SK-N-SH treated with all-trans-retinoic acid at 6 μM for 48 hours (cell line): ENCODE data around the gene ATP8A2.

Experiments
- ATAC-seq: fragments of 200-7000 bp; cut with Tn5 transposase; 3 replicates; pipeline ENCODE4 v1.9.1; 2020; ENCODE audit warnings: mild to moderate bottlenecking, moderate library complexity
- ARNTL ChIP-seq: fragments of 450-650 bp; formaldehyde crosslinking; IDR thresholded peaks from 2 replicates; pipeline ENCODE4 v1.5.0; 2020; ENCODE audit warnings: low read depth, mild to moderate bottlenecking, moderate library complexity, borderline replicate concordance
- BACH2 ChIP-seq: fragments of 250-450 bp; sonication (Bioruptor Pico); IDR thresholded peaks from 2 replicates; pipeline ENCODE4 v1.9.0; 2021; ENCODE audit warnings: mild to moderate bottlenecking, borderline replicate concordance
- CSDC2 ChIP-seq: fragments of 250-450 bp; sonication (Bioruptor Pico); IDR thresholded peaks from 2 replicates; pipeline ENCODE4 v1.5.0; 2020; ENCODE audit warnings: mild to moderate bottlenecking, moderate library complexity
- ESRRG ChIP-seq: fragments of 250-450 bp; sonication (Bioruptor Pico); IDR thresholded peaks from 2 replicates; pipeline ENCODE4 v1.6.1; 2021; ENCODE audit warnings: mild to moderate bottlenecking
- GLIS3 ChIP-seq: fragments of 250-450 bp; sonication (Bioruptor Pico); IDR thresholded peaks from 2 replicates; pipeline ENCODE4 v1.5.0; 2020; ENCODE audit warnings: mild to moderate bottlenecking, moderate library complexity
- ISL1 ChIP-seq: fragments of 250-450 bp; sonication (Bioruptor Pico); IDR thresholded peaks from 2 replicates; pipeline ENCODE4 v2.1.2; 2022; ENCODE audit warnings: mild to moderate bottlenecking, moderate library complexity
- OSR1 ChIP-seq: fragments of 250-450 bp; sonication (Bioruptor Pico); IDR thresholded peaks from 2 replicates; pipeline ENCODE4 v1.8.0; 2022; ENCODE audit warnings: moderate library complexity, mild to moderate bottlenecking, inconsistent platforms
- PPARA ChIP-seq: fragments of 250-450 bp; sonication (Bioruptor Pico); IDR thresholded peaks from 2 replicates; pipeline ENCODE4 v1.5.0; 2020; ENCODE audit warnings: mild to moderate bottlenecking, borderline replicate concordance
- RARB ChIP-seq: fragments of 250-450 bp; sonication (Bioruptor Pico); IDR thresholded peaks from 2 replicates; pipeline ENCODE4 v1.8.0; 2021; ENCODE audit warnings: mild to moderate bottlenecking, moderate library complexity
- SNAI2 ChIP-seq: fragments of 250-450 bp; sonication (Bioruptor Pico); IDR thresholded peaks from 2 replicates; pipeline ENCODE4 v1.5.0; 2020; ENCODE audit warnings: mild to moderate bottlenecking, moderate library complexity
- TCF4 ChIP-seq: fragments of 250-450 bp; sonication (Bioruptor Pico); IDR thresholded peaks from 2 replicates; pipeline ENCODE4 v1.8.0; 2021; ENCODE audit warnings: mild to moderate bottlenecking, moderate library complexity, borderline replicate concordance
- TOX ChIP-seq: fragments of 250-450 bp; sonication (Bioruptor Pico); IDR thresholded peaks from 2 replicates; pipeline ENCODE4 v1.8.0; 2021; ENCODE audit warnings: mild to moderate bottlenecking, moderate library complexity, borderline replicate concordance
- ZC3H10 ChIP-seq: fragments of 250-450 bp; sonication (Bioruptor Pico); IDR thresholded peaks from 2 replicates; pipeline ENCODE4 v1.5.1; 2021; ENCODE audit warnings: mild to moderate bottlenecking, moderate library complexity
- ZFP3 ChIP-seq: fragments of 250-450 bp; sonication (Bioruptor Pico); IDR thresholded peaks from 2 replicates; pipeline ENCODE4 v1.5.0; 2020; ENCODE audit warnings: mild to moderate bottlenecking, moderate library complexity
- ZFP30 ChIP-seq: fragments of 450-650 bp; formaldehyde crosslinking; IDR thresholded peaks from 2 replicates; pipeline ENCODE4 v1.5.0; 2022; ENCODE audit warnings: mild to moderate bottlenecking, moderate library complexity
- ZNF565 ChIP-seq: fragments of 450-650 bp; formaldehyde crosslinking; conservative IDR thresholded peaks from 2 replicates; pipeline ENCODE4 v1.5.0; 2020; ENCODE audit warnings: low read depth, mild to moderate bottlenecking, moderate library complexity
- ZNF70 ChIP-seq: fragments of 450-650 bp; formaldehyde crosslinking; IDR thresholded peaks from 2 replicates; pipeline ENCODE4 v1.5.0; 2020; ENCODE audit warnings: mild to moderate bottlenecking, moderate library complexity
- ZNF8 ChIP-seq: fragments of 450-650 bp; formaldehyde crosslinking; IDR thresholded peaks from 2 replicates; pipeline ENCODE4 v1.5.0; 2020; ENCODE audit warnings: mild to moderate bottlenecking, moderate library complexity
- TF ChIP-seq, protein P1 (sequence below): fragments of 250-450 bp; sonication (Bioruptor Pico); IDR thresholded peaks from 2 replicates; pipeline ENCODE4 v1.8.0; 2021; ENCODE audit warnings: low read depth, mild to moderate bottlenecking, moderate library complexity, borderline replicate concordance
- TF ChIP-seq, protein P2 (sequence below): fragments of 250-450 bp; sonication (Bioruptor Pico); IDR thresholded peaks from 2 replicates; pipeline ENCODE4 v1.5.0; 2020; ENCODE audit warnings: mild to moderate bottlenecking, moderate library complexity
- TF ChIP-seq, protein P3 (sequence below): fragments of 250-450 bp; sonication (Bioruptor Pico); IDR thresholded peaks from 2 replicates; pipeline ENCODE4 v1.5.1; 2020; ENCODE audit warnings: low read depth, mild to moderate bottlenecking, moderate library complexity
- TF ChIP-seq, protein P4 (sequence below): fragments of 250-450 bp; sonication (Bioruptor Pico); IDR thresholded peaks from 2 replicates; pipeline ENCODE4 v1.8.0; 2020; ENCODE audit warnings: mild to moderate bottlenecking, moderate library complexity, borderline replicate concordance
- TF ChIP-seq, protein P5 (sequence below): fragments of 250-450 bp; sonication (Bioruptor Pico); IDR thresholded peaks from 2 replicates; pipeline ENCODE4 v1.5.1; 2021; ENCODE audit warnings: mild to moderate bottlenecking, moderate library complexity

ATP8A2 gene

DNA sequence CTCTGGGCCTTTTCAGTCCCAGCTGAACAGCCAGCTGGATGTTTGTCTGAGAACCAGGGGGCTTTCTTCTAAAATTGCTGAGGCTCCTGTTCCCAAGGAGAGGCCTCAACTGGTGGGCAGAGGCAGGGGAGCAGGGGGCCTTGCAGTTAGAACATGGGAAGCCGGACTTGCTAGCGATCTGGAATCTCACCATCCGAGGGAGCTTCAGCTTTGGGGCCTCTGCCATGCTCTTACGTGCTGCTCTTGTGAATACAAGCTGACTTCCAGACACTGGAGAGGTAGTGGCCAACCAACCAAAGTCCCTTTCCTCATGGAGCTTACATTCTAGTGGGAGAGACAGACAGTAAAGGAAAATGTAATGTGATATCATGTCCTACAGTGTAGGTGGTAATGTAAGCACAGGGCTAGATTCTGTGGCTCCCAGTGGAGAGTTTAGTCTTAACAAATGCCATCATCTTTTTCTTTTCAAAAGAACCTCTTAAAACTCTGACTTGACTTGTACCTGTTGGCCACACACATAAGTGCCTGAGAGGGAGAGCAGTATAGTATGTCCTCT, 657.9 kb downstream of the ATP8A2 start (continued):
- TF ChIP-seq, protein P1, sequence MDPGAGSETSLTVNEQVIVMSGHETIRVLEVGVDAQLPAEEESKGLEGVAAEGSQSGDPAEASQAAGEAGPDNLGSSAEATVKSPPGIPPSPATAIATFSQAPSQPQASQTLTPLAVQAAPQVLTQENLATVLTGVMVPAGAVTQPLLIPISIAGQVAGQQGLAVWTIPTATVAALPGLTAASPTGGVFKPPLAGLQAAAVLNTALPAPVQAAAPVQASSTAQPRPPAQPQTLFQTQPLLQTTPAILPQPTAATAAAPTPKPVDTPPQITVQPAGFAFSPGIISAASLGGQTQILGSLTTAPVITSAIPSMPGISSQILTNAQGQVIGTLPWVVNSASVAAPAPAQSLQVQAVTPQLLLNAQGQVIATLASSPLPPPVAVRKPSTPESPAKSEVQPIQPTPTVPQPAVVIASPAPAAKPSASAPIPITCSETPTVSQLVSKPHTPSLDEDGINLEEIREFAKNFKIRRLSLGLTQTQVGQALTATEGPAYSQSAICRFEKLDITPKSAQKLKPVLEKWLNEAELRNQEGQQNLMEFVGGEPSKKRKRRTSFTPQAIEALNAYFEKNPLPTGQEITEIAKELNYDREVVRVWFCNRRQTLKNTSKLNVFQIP (CRISPR knock-in tag), result no peak
- TF ChIP-seq ZNF70 (CRISPR knock-in tag) (no peak), ZFP30 (no peak), BACH2 (CRISPR knock-in tag) (no peak), CSDC2 (CRISPR knock-in tag) (no peak), ZC3H10 (CRISPR knock-in tag) (no peak), SNAI2 (CRISPR knock-in tag) (no peak), OSR1 (CRISPR knock-in tag) (no peak), GLIS3 (CRISPR knock-in tag) (no peak)
- TF ChIP-seq, protein P2, sequence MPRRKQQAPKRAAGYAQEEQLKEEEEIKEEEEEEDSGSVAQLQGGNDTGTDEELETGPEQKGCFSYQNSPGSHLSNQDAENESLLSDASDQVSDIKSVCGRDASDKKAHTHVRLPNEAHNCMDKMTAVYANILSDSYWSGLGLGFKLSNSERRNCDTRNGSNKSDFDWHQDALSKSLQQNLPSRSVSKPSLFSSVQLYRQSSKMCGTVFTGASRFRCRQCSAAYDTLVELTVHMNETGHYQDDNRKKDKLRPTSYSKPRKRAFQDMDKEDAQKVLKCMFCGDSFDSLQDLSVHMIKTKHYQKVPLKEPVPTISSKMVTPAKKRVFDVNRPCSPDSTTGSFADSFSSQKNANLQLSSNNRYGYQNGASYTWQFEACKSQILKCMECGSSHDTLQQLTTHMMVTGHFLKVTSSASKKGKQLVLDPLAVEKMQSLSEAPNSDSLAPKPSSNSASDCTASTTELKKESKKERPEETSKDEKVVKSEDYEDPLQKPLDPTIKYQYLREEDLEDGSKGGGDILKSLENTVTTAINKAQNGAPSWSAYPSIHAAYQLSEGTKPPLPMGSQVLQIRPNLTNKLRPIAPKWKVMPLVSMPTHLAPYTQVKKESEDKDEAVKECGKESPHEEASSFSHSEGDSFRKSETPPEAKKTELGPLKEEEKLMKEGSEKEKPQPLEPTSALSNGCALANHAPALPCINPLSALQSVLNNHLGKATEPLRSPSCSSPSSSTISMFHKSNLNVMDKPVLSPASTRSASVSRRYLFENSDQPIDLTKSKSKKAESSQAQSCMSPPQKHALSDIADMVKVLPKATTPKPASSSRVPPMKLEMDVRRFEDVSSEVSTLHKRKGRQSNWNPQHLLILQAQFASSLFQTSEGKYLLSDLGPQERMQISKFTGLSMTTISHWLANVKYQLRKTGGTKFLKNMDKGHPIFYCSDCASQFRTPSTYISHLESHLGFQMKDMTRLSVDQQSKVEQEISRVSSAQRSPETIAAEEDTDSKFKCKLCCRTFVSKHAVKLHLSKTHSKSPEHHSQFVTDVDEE (CRISPR knock-in tag), result no peak

DNA sequence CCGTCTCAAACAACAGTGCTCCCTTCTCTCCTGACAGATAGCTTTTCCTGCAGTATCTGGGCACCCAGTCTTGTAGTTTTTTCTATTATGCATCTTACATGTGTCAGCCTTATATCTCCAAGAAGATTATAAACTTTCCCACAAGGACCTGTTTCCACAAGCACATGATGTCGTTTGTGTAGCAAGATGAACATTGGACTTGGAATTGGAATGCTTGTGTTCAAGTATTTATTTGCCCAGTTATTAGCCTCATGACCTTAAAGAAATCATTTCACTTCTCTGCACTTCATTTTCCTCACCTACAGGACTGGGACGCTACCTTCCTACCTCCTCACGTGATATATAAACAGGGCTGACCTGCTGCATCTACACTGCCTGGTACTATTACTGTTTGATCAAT, 658.6 kb downstream of the ATP8A2 start:
- no peak for ATAC-seq
- TF ChIP-seq, protein P3, sequence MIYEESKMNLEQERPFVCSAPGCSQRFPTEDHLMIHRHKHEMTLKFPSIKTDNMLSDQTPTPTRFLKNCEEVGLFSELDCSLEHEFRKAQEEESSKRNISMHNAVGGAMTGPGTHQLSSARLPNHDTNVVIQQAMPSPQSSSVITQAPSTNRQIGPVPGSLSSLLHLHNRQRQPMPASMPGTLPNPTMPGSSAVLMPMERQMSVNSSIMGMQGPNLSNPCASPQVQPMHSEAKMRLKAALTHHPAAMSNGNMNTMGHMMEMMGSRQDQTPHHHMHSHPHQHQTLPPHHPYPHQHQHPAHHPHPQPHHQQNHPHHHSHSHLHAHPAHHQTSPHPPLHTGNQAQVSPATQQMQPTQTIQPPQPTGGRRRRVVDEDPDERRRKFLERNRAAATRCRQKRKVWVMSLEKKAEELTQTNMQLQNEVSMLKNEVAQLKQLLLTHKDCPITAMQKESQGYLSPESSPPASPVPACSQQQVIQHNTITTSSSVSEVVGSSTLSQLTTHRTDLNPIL, result no peak
- TF ChIP-seq SNAI2 (CRISPR knock-in tag) (no peak), OSR1 (CRISPR knock-in tag) (no peak), BACH2 (CRISPR knock-in tag) (no peak), PPARA (CRISPR knock-in tag) (no peak), ZFP3 (no peak), ISL1 (no peak), TCF4 (CRISPR knock-in tag) (no peak), ESRRG (CRISPR knock-in tag) (no peak), ZNF8 (CRISPR knock-in tag) (no peak), ZNF70 (CRISPR knock-in tag) (no peak), ARNTL (CRISPR knock-in tag) (no peak)
- TF ChIP-seq, protein P4, sequence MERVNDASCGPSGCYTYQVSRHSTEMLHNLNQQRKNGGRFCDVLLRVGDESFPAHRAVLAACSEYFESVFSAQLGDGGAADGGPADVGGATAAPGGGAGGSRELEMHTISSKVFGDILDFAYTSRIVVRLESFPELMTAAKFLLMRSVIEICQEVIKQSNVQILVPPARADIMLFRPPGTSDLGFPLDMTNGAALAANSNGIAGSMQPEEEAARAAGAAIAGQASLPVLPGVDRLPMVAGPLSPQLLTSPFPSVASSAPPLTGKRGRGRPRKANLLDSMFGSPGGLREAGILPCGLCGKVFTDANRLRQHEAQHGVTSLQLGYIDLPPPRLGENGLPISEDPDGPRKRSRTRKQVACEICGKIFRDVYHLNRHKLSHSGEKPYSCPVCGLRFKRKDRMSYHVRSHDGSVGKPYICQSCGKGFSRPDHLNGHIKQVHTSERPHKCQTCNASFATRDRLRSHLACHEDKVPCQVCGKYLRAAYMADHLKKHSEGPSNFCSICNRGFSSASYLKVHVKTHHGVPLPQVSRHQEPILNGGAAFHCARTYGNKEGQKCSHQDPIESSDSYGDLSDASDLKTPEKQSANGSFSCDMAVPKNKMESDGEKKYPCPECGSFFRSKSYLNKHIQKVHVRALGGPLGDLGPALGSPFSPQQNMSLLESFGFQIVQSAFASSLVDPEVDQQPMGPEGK (CRISPR knock-in tag), result no peak
- TF ChIP-seq, protein P5, sequence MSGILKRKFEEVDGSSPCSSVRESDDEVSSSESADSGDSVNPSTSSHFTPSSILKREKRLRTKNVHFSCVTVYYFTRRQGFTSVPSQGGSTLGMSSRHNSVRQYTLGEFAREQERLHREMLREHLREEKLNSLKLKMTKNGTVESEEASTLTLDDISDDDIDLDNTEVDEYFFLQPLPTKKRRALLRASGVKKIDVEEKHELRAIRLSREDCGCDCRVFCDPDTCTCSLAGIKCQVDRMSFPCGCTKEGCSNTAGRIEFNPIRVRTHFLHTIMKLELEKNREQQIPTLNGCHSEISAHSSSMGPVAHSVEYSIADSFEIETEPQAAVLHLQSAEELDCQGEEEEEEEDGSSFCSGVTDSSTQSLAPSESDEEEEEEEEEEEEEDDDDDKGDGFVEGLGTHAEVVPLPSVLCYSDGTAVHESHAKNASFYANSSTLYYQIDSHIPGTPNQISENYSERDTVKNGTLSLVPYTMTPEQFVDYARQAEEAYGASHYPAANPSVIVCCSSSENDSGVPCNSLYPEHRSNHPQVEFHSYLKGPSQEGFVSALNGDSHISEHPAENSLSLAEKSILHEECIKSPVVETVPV, result no peak

DNA sequence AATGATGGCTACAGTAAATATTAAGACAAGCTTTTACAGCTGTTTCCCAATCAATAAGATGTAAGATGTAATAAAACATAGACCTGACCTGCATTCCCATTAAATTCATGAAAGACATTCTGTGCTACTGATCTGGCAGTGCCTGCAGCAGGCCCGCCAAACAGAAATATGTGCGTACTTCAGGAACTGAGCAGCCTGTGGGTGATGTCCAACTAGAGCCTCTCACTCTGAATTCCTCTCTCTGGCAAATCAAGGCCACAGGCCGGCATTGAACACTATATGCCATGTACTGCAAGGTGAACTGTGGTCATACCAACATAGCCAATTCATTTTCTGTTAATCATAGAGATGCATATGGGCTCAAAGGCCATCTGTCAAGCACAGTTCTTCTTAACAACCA, 662.2 kb downstream of the ATP8A2 start:
- ATAC-seq, result no peak
- TF ChIP-seq BACH2 (CRISPR knock-in tag), result no peak
- no peak for TF ChIP-seq SNAI2 (CRISPR knock-in tag)
- TF ChIP-seq ZNF565, result no peak
- TF ChIP-seq TCF4 (CRISPR knock-in tag), result no peak
- no peak for TF ChIP-seq ARNTL (CRISPR knock-in tag)
- no peak for TF ChIP-seq RARB
- TF ChIP-seq, protein P2 (CRISPR knock-in tag), result no peak
- no peak for TF ChIP-seq ZNF8 (CRISPR knock-in tag)
- no peak for TF ChIP-seq PPARA (CRISPR knock-in tag)
- no peak for TF ChIP-seq GLIS3 (CRISPR knock-in tag)
- TF ChIP-seq, protein P3, result no peak
- TF ChIP-seq ESRRG (CRISPR knock-in tag), result no peak
- TF ChIP-seq TOX (CRISPR knock-in tag), result no peak
- no peak for TF ChIP-seq ZNF70 (CRISPR knock-in tag)
